ENCODE measurements around the gene EEF1A1.

The EEF1A1 gene

GRCh38 chr6:73520688-73521350, at the start of gene EEF1A1:
EEF1A1 (minus strand) TSS chr6:73521032; CDS start chr6:73520026, 1,006 bp downstream.
- no peak for TF ChIP-seq FOXM1 (IDR thresholded peaks at IDR 0.05; ENCODE audit: borderline replicate concordance, low read depth)
- TF ChIP-seq REST (IDR thresholded peaks at IDR 0.05; ENCODE audit: low read depth) = no peak
- TF ChIP-seq ZBTB7A (IDR thresholded peaks at IDR 0.05; ENCODE audit: low read depth) = no peak
- TF ChIP-seq EGR1 (IDR thresholded peaks at IDR 0.05) = peak; percentile 93
- peak; percentile 55; the same call in 1 of the 2 replicates for TF ChIP-seq TEAD4 (IDR thresholded peaks at IDR 0.05)
- peak; percentile 71 for TF ChIP-seq YY1 (IDR thresholded peaks at IDR 0.05; ENCODE audit: low read depth)
- TF ChIP-seq RAD21 (IDR thresholded peaks at IDR 0.05; ENCODE audit: low read depth) = 0 out of 2 replicates have a peak, but pooled peaks have one; percentile 11
- no peak; the same call in 1 of the 2 replicates for TF ChIP-seq TCF12 (IDR thresholded peaks at IDR 0.05; ENCODE audit: low read depth)
- peak; percentile 83 for TF ChIP-seq CREB1 (IDR thresholded peaks at IDR 0.05; ENCODE audit: low read depth)
- TF ChIP-seq NFIC (IDR thresholded peaks at IDR 0.05) = peak; percentile 41; the same call in 1 of the 2 replicates
- TF ChIP-seq MAX (IDR thresholded peaks at IDR 0.05) = peak; percentile 84
- peak; percentile 75 for TF ChIP-seq CEBPB (IDR thresholded peaks at IDR 0.05)
- no peak for TF ChIP-seq USF1 (IDR thresholded peaks at IDR 0.05)
- TF ChIP-seq EP300 (IDR thresholded peaks at IDR 0.05; ENCODE audit: borderline replicate concordance) = no peak
- peak; percentile 94 for TF ChIP-seq TAF1 (IDR thresholded peaks at IDR 0.05; ENCODE audit: low read depth)

GRCh38 chr6:73569121-73569520, 48.3 kb upstream of the EEF1A1 start:
- TF ChIP-seq NFIC (IDR thresholded peaks at IDR 0.05) (no peak), MAX (IDR thresholded peaks at IDR 0.05) (no peak), REST (IDR thresholded peaks at IDR 0.05; ENCODE audit: low read depth) (no peak), EGR1 (IDR thresholded peaks at IDR 0.05) (no peak), TAF1 (IDR thresholded peaks at IDR 0.05; ENCODE audit: low read depth) (no peak), YY1 (IDR thresholded peaks at IDR 0.05; ENCODE audit: low read depth) (no peak), ZBTB7A (IDR thresholded peaks at IDR 0.05; ENCODE audit: low read depth) (no peak), CEBPB (IDR thresholded peaks at IDR 0.05) (no peak), TEAD4 (IDR thresholded peaks at IDR 0.05) (no peak), EP300 (IDR thresholded peaks at IDR 0.05; ENCODE audit: borderline replicate concordance) (no peak), RAD21 (IDR thresholded peaks at IDR 0.05; ENCODE audit: low read depth) (no peak), FOXM1 (IDR thresholded peaks at IDR 0.05; ENCODE audit: borderline replicate concordance, low read depth) (no peak), CREB1 (IDR thresholded peaks at IDR 0.05; ENCODE audit: low read depth) (no peak), USF1 (IDR thresholded peaks at IDR 0.05) (no peak), TCF12 (IDR thresholded peaks at IDR 0.05; ENCODE audit: low read depth) (no peak)

- TF ChIP-seq EP300 (IDR thresholded peaks at IDR 0.05; ENCODE audit: borderline replicate concordance) = no peak
- no peak for TF ChIP-seq USF1 (IDR thresholded peaks at IDR 0.05)
- TF ChIP-seq EGR1 (IDR thresholded peaks at IDR 0.05) = no peak
- no peak; the same call in 1 of the 2 replicates for TF ChIP-seq TAF1 (IDR thresholded peaks at IDR 0.05; ENCODE audit: low read depth)
- TF ChIP-seq YY1 (IDR thresholded peaks at IDR 0.05; ENCODE audit: low read depth) = no peak
- TF ChIP-seq CREB1 (IDR thresholded peaks at IDR 0.05; ENCODE audit: low read depth) = no peak
- TF ChIP-seq TEAD4 (IDR thresholded peaks at IDR 0.05) = 0 out of 2 replicates have a peak, but pooled peaks have one; percentile 4
- peak; percentile 64; the same call in 1 of the 2 replicates for TF ChIP-seq MAX (IDR thresholded peaks at IDR 0.05)
- no peak for TF ChIP-seq FOXM1 (IDR thresholded peaks at IDR 0.05; ENCODE audit: borderline replicate concordance, low read depth)
- peak; percentile 96 for TF ChIP-seq CEBPB (IDR thresholded peaks at IDR 0.05)
- TF ChIP-seq TCF12 (IDR thresholded peaks at IDR 0.05; ENCODE audit: low read depth) = no peak
- TF ChIP-seq REST (IDR thresholded peaks at IDR 0.05; ENCODE audit: low read depth) = no peak
- TF ChIP-seq RAD21 (IDR thresholded peaks at IDR 0.05; ENCODE audit: low read depth) = no peak
- TF ChIP-seq NFIC (IDR thresholded peaks at IDR 0.05) = no peak
These were observed 46.2 kb upstream of the EEF1A1 start for GRCh38 chr6:73566954-73567591.

Data from Ishikawa (cell line).